ENCODE data around the gene PDE1C.

DNA sequence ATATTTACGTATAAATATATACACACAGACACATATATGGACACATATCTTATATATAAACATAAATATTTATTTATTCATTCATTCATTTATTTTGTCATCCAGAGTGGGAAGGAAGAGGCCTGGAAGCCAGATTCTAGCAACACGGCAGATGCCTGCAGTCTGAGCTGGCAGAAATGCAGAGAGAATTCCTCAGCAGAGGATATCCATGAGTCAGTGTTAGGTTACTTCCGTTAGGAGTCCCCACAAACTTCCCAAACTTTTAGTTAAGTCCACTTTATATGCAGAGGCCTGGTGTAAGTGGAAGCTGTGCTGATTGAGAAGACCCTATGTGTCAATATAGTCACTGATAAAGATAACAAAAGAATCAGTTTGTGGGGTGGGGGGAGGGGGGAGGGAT lies 293.6 kb downstream of the PDE1C start:
- TF ChIP-seq, protein P1, sequence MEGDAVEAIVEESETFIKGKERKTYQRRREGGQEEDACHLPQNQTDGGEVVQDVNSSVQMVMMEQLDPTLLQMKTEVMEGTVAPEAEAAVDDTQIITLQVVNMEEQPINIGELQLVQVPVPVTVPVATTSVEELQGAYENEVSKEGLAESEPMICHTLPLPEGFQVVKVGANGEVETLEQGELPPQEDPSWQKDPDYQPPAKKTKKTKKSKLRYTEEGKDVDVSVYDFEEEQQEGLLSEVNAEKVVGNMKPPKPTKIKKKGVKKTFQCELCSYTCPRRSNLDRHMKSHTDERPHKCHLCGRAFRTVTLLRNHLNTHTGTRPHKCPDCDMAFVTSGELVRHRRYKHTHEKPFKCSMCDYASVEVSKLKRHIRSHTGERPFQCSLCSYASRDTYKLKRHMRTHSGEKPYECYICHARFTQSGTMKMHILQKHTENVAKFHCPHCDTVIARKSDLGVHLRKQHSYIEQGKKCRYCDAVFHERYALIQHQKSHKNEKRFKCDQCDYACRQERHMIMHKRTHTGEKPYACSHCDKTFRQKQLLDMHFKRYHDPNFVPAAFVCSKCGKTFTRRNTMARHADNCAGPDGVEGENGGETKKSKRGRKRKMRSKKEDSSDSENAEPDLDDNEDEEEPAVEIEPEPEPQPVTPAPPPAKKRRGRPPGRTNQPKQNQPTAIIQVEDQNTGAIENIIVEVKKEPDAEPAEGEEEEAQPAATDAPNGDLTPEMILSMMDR (conservative IDR thresholded peaks at IDR 0.05; ENCODE audit: low read length) = no peak
- no peak for TF ChIP-seq EZH2phosphoT487 (IDR thresholded peaks at IDR 0.05; ENCODE audit: borderline replicate concordance)
